ENCODE results near the gene PRR33.

GRCh38 chr11:1934335-1935155, 42.9 kb upstream of the PRR33 start:
- TF ChIP-seq EZH2 (IDR thresholded peaks at IDR 0.05; ENCODE audit: borderline replicate concordance, control insufficient read depth, low read depth, low read length) (no peak), MLLT1 (IDR thresholded peaks at IDR 0.05) (no peak), CTCF (IDR thresholded peaks at IDR 0.05 in 2 of 3, conservative IDR thresholded peaks at IDR 0.05 in 1 of 3; ENCODE audit: control insufficient read depth in 2 of 3, extremely low read depth in 1 of 3, insufficient read depth in 1 of 3, low read depth in 3 of 3, low read length in 3 of 3) (no peak), SMC3 (IDR thresholded peaks at IDR 0.05; ENCODE audit: borderline replicate concordance, low read length) (no peak), HDAC2 (IDR thresholded peaks at IDR 0.05) (no peak), NR2C2 (IDR thresholded peaks at IDR 0.05; ENCODE audit: borderline replicate concordance, control insufficient read depth, insufficient read length, low read depth) (no peak)
